GM21786 (cell line): ENCODE measurements around the gene KCNJ6.
"Not testable (repeated sequence)": the region's sequence is repeated elsewhere in the genome, so short reads cannot be mapped to it uniquely, and the experiment has no call there.

ENCODE experiments used
- ATAC-seq: cut with Tn5 transposase; IDR thresholded peaks from one replicate; pipeline ENCODE4 v1.9.1; 2021; ENCODE audit not compliant: unreplicated experiment

KCNJ6 gene

DNA sequence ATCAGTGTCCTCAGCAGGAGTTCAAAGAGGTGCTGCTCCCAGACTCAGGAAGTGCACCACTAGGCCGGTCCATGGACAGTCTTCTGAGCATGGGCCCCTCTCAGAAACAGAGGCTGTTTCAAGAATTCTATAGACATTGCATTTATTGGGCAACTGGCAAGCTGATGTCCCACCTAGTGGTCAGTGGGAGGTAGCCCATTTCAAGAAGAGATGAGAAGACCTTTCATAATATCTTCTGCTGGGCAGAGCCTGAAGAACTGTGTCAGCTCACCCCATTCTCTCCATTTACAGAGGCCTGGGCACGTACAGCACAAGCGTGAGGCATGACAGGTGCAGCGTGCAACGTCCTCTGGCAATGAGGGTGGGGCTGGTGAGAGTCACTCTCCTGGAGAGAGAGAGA, 333.7 kb downstream of the KCNJ6 start:
- no peak for ATAC-seq

GRCh38 chr21:37580666-37581065, 335.6 kb downstream of the KCNJ6 start:
- ATAC-seq, result no peak

- ATAC-seq, result no peak
Measured at GRCh38 chr21:37579356-37579755, 336.9 kb downstream of the KCNJ6 start.

DNA sequence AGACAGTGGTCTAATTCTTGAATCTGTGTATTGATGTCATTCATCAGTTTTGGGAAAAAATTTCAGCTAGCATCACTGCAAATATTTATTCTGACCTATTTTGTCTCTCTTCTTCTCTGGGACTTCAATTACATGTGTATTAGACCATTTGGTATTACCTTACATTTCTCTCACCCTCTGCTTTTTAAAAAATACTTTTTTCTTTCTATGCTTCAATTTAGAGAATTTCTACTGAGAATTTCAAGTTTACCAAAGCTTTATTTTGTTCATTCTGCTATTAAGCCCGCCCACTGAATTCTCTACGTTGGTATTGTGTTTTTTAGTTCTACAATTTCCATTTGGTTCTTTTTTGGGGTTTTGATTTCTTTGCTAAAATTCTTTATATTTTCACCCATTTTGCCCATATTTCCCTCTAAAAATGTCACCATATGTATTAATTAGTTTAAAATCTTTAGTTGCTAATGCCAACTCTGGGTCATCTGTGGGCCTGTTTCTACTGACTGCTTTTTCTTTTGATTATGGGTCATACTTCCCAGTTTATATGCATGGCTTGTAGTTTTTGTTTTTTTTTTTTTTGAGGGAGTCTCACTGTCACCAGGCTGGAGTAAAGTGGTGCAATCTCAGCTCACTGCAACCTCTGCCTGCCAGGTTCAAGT, 337.7 kb downstream of the KCNJ6 start:
- no peak for ATAC-seq

DNA sequence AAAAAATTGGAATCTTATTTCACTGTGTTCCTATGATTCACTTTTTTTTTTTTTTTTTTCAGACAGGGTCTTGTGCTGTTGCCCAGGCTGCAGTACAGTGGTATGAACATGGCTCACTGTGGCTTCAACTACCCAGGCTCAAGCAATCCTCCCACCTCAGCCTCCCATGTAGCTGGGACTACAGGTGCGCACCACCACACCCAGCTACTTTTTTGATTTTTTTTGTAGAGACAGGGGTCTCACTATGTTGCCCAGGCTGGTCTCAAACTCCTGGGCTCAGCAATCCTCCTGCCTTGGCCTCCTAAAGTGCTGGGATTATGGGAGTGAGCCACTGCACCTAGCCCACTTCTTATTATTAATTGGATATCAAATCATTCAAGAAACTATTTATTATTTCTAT, 339.3 kb downstream of the KCNJ6 start:
- ATAC-seq, result not testable (repeated sequence)

DNA sequence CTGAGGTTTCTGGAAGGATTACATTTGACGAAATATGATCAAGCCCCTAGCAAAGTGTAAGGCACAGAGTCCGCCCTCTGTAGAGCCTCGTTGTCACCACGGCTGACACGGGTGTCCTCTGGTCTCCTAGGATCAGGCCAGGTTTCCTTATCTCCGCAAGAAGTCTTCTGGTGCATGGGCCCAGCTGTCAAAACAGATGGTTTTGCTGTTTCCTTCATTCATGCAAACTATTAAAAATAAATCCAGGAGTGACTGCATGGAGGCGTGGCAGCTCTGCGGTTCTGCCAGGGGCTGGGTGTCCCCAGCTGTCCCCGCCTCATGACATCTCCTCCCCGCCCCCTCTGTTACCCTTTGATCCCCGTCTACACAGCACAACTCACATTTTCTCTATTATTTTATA, 340.7 kb downstream of the KCNJ6 start:
- ATAC-seq, result no peak

- ATAC-seq, result no peak
Measured at GRCh38 chr21:37574751-37575150, 341.5 kb downstream of the KCNJ6 start.

- ATAC-seq, result no peak
Measured at GRCh38 chr21:37574316-37574715, 341.9 kb downstream of the KCNJ6 start.

DNA sequence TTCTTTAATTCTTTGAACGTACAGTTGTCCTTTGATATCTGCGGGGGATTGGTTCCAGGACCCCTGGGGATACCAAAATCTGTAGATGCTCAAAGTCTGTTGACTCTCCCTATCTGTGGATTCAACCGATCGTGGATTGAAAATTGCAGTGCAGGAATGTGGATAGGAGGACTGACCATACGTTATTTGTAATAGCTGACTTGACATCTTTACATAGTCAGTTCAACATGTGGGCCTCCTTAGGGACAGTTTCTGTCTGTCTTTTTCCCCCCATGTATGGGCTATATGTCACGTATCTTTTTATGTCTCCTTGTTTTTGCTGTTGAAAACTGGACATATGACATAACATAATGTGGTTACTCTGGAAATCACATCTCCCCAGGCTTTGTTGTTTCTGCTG, 344.8 kb downstream of the KCNJ6 start:
- no peak for ATAC-seq

DNA sequence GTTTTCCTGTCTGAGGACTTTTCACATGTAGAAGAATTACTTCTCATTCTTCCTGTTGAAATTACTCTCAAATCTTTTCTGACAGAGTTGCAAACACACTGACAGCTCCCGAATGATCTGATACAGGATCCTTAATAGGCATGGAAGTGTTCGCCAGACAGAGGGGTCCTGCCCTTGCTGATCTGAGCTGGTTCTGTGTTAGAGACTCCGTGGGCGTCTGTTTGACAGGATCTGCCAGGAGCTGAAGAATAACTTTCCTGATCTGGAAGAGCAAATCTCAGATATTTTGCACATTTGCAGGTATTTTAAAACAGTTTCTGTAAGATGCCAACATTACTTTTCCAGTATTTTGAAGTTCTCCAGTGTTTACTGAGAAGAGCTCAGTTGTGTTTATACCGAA, 347.3 kb downstream of the KCNJ6 start:
- ATAC-seq, result no peak

GRCh38 chr21:37568415-37568814, 347.8 kb downstream of the KCNJ6 start:
- ATAC-seq, result no peak

DNA sequence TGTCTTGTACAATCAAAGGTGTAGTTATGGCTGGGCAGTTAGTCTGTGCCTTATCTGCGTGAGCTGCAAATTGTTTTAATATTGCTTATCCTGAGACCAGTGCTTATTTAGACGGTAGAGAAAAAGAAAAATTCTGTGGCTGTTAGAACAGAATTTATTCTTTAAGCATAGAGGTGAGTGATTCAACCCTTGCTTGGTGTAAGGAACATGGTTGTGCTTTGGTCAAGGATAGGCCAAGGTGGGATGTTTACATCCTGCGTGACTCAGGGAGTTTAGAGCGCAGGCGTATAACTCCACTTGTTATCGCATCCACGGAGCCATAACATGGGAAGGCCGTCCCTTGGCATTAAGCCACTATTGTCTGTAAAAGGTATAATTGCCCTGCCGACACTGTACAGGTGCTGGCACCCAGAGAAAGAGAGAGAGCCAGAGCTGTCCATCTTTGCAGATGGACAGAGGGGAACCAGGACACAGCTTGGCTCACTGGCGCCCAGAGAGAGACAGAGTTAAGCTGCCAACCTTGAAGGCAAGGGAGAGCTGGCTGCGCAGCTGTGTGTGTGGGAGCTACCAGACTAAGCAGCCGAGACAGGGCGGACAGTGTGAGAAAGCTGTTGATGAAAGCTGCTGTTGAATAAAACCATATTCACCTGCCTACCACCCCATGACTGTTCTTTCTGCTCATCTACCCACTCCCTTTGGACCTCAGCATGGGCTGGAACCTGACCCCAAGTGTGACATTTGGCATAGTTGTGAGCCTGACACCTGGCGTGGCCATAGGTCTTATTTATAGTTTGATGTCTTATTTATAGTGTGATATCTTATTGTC, 349.3 kb downstream of the KCNJ6 start:
- ATAC-seq, result no peak

DNA sequence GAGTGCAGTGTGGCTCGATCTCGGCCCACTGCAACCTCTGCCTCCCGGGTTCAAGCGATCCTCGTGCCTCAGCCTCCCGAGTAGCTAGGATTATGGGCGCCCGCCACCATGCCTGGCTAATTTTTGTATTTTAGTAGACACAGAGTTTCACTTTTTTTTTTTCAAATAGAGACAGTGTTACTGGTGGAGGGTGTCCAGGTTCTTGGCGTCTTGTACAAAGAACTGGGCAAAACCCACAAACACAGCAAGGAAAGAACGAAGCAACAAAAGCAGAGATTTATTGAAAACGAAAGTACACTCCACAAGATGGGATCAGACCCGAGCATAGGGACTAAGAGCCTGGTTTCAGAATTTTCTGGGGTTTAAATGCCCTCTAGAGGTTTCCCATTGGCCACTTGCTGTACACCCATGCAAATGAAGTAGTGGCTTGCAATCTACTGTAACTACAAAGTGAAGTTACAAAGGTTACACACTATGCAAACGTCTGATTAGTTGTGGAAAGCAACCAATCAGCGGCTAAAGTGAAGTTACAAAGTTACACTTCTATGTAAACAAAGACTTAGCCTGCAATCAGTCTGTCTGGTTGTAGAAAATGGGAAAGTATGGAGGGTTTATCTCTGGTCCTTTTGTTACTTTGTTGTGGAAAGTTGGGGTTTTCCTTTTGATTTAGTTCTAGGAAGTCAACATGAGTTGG, 350.6 kb downstream of the KCNJ6 start:
- ATAC-seq, result no peak

GRCh38 chr21:37564924-37565529, 351.2 kb downstream of the KCNJ6 start:
- ATAC-seq, result no peak

DNA sequence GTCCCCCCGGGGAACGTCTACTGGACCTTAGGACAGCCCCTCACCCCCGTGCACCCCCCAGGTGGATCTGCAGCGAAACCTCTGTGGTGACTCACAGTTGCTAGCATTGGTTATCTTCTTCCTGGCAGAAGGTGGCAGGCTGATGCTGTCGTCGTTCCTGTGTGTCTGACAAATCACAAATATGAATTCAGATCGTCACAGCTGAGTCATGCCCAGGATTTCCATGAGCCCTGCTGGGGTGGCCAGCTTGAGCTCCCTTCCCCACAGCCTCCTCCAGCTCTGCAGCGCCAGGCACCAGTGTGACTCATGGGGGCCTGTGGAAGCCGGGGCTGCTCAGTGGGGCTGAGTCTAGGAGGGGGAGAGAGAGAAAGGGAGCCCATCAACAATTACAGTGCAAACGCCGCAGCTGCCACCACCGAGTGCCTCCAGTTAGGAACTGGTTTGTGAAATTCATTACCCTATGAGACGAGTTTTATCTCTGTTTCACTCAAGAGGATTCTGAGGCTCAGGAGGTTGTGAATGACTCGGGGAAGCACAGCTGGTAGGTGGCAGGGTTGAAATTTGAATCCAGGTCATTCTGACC, 351.8 kb downstream of the KCNJ6 start:
- peak; percentile 58 for ATAC-seq

DNA sequence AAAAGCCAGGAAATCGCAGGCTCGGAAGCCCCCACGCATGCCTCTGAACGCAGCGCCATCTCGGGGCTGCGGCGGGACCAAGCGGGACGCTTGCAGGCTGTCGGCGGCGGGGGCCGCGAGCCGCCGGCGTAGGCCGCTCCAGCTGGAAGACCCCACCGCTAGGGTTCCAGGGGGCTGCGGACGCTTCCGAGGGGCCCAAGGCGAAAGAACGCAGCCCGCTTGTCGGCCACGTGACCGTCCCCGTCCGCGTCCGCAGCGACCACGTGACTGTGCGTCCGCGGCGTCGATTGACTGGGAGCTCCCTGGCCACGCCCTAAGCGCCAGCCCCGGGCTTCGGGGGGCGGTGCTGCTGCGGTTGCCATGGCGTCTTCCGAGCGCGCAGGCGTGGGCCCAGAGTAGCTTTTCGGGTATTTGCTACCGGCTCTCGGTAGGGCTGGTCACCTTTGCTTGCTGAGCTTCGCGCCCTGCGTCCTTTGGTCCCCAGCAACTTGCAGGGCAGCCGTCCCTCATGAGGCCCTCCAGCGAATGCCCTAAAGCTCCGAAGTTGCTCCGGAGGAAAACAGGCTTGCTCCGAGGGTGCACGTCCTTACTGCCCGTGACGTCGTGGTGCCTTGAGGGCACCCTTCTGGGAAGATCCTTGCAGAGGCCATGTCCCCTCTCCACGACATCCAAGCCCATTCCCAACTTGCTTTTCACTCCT, 352.5 kb downstream of the KCNJ6 start:
- peak; percentile 83 for ATAC-seq

DNA sequence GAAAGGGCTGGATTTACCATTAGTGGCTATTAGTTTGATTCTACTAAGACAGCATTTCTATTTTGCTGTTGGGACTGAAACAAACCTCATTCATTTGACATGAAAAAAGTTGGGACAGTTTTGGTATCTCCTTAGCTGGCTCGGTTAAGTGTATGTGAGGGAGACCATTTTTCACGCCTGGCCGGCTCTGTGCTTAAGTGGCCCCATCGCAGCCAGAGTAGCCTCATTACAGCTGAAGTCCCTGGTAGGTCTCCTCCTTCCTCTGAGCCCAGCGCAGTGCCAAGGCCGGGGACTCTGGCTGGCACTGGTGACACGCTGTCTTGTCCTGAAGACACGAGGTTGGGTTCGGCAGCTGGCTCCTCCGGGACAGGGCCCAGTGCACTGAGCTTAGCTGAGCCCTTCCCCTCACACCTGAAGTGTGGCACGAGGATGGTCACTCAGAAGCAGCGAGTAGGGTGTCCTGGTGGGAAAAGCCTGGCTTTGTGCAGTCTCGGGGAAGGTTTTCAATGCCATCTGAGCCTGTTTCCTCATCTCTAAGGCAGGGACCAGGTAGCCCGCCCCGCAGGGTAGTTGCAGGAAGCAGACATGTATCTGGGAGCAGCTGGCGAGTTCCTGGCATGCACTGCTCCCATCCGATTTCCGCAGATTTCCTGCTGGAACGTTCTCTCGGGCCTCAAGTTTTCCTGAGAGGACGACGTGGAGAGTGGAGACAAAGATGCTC, 353.2 kb downstream of the KCNJ6 start:
- ATAC-seq, result no peak

GRCh38 chr21:37561941-37562919, 354.0 kb downstream of the KCNJ6 start:
- ATAC-seq, result no peak

DNA sequence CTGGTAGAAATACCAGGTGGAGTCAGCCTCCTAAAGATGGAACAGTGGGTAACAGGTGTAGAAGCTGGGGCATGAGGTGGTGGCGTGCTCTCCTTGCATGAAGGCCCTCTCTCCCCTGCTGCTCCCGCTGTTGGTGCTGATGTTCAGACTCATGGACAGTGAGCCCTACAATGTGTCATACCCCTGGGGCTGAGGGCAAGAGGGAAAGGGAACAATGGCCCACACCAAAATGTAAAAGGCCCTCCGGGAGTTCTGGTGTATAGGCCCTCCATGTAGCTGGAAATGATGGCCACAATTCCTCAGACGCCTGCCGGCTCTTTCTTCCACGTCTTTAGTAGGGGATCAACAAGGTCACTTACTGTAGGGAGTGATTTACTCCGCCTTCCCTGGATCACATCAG, 354.8 kb downstream of the KCNJ6 start:
- ATAC-seq, result no peak
